ENCODE data around the gene TNF.

- TF ChIP-seq POLR2A (IDR thresholded peaks at IDR 0.05) (no peak), CTCF (IDR thresholded peaks at IDR 0.05) (no peak), EP300 (IDR thresholded peaks at IDR 0.05) (no peak)
Observed at GRCh38 chr6:31581434-31582229, 6.3 kb downstream of the TNF start.

All from tibial nerve (tissue), 4 donors.